Muscle of leg (tissue), 11 donors: ENCODE data around the gene TMEM119. TPM values are rescaled to one million over a fixed set of nuclear protein-coding genes. Genes with fewer than 3 reads are reported as not detected.
"Not testable (repeated sequence)": the region's sequence is repeated elsewhere in the genome, so short reads cannot be mapped to it uniquely, and the experiment has no call there.

Experiments used
- DNase-seq: peaks from one replicate; pipeline ENCODE4 v3.0.0; 2013
- H3K27ac ChIP-seq: one replicate; pipeline ENCODE4 v1.5.1; 2013; ENCODE audit warnings: mild to moderate bottlenecking, low read length, control low read depth
- H3K27me3 ChIP-seq: one replicate; pipeline ENCODE4 v1.6.1; 2013; ENCODE audit warnings: low read length; ENCODE audit not compliant: control insufficient read depth, insufficient read depth
- H3K36me3 ChIP-seq: one replicate; pipeline ENCODE4 v1.6.1; 2013; ENCODE audit warnings: low read length; ENCODE audit not compliant: control insufficient read depth, insufficient read depth
- H3K4me1 ChIP-seq: one replicate; pipeline ENCODE4 v1.6.1; 2013; ENCODE audit warnings: low read length; ENCODE audit not compliant: control insufficient read depth, insufficient read depth
- H3K4me3 ChIP-seq: one replicate; pipeline ENCODE4 v1.5.1; 2013; ENCODE audit warnings: low read length, control low read depth
- H3K9me3 ChIP-seq: replicated peaks from 2 replicates; pipeline ENCODE4 v1.6.1; 2013; ENCODE audit warnings: low read depth, low read length; ENCODE audit not compliant: control insufficient read depth
- WGBS: methylation state at CpG from one replicate; pipeline ENCODE4 v1.1.5; 2013; ENCODE audit warnings: missing lambda C conversion rate; ENCODE audit not compliant: insufficient coverage; 5-methylcytosine and 5-hydroxymethylcytosine counted together
- polyA plus RNA-seq, 8 donors: library from polyadenylated mRNA; unstranded; fragments of 120-200 nt; gene quantifications; one replicate each; pipeline versions ENCODE4 v1.2.1 to v1.2.3, GENCODE V29; 2013; ENCODE audit warnings: inconsistent platforms in 1 of 8, low replicate concordance in 1 of 8; ENCODE audit not compliant: insufficient read length in 8 of 8, insufficient read depth in 1 of 8
- total RNA-seq: library from RNA; stranded (reverse); fragments of 120-200 nt; gene quantifications from one replicate; pipeline ENCODE4 v1.2.4, GENCODE V29; 2013

Gene TMEM119
- total and polyA plus RNA-seq, 9 donors = 25.2 to 68.7 (median 43.1) TPM

- no peak overlapping the region for H3K27ac ChIP-seq
- DNase-seq = no peak
- H3K4me3 ChIP-seq = no peak overlapping the region
- no peaks in the 10 kb centered on the region for H3K27me3 ChIP-seq
- no peaks in the 10 kb centered on the region for H3K9me3 ChIP-seq
- no peaks in the 10 kb centered on the region for H3K36me3 ChIP-seq
- 97% methylated on average over 7 of the region's 8 CpGs for WGBS
- peaks cover 19% of the 10 kb centered on the region for H3K4me1 ChIP-seq
Observed at GRCh38 chr12:108623577-108623976, 25.7 kb upstream of the TMEM119 start.

DNA sequence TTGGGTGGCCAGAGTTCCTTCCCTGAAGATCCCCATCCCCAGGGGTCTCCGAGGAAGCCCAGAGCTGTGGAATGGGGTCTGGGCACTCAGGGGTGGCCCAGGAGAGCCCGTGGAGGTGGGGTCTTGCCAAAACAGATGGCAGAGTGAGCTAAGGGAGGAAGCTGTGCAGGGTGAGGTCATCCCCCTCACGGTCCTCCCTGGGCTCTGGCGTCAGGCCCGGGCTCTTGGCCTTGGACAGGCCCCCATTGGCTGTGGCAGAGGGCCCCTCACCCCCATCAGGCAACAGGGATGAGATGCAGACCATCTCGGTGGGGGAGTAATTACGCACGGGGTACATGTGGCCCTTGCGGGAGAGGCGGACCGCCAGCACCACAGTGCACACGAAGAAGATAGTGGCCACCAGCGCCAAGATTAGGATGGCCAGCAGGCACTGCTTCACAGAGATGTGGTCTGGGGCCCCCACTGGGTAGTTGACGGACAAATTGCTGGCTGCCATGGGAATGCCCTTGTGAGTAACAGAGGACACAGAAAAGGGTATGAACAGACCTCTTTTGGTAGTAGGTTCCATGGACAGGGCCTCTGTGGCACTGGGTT is 25.1 kb upstream of the TMEM119 start:
- Histone ChIP-seq H3K4me3 (no peak overlapping the region), H3K36me3 (no peaks in the 10 kb centered on the region), H3K27me3 (no peaks in the 10 kb centered on the region), H3K9me3 (no peaks in the 10 kb centered on the region), H3K27ac (peak overlapping the region; percentile 50), H3K4me1 (peaks cover 21% of the 10 kb centered on the region)
- WGBS = 81% methylated on average over 13 of the region's 14 CpGs
- no peak for DNase-seq

- H3K27ac ChIP-seq = peak overlapping the region; percentile 50
- peak; percentile 78 for DNase-seq
- peaks cover 26% of the 10 kb centered on the region for H3K4me1 ChIP-seq
Observed at GRCh38 chr12:108622421-108622820, 24.5 kb upstream of the TMEM119 start.

GRCh38 chr12:108621161-108621560 is 23.3 kb upstream of the TMEM119 start:
- peaks cover 32% of the 10 kb centered on the region for H3K4me1 ChIP-seq
- no peak overlapping the region for H3K27ac ChIP-seq
- no peaks in the 10 kb centered on the region for H3K27me3 ChIP-seq
- DNase-seq = no peak
- peaks cover under 1% of the 10 kb centered on the region for H3K9me3 ChIP-seq
- H3K36me3 ChIP-seq = no peaks in the 10 kb centered on the region
- 61% methylated on average over 3 of the region's 3 CpGs for WGBS
- H3K4me3 ChIP-seq = no peak overlapping the region

More at GRCh38 chr12:108622421-108622820, 24.5 kb upstream of the TMEM119 start:
- H3K27me3 ChIP-seq = no peaks in the 10 kb centered on the region
- no peaks in the 10 kb centered on the region for H3K36me3 ChIP-seq
- no peak overlapping the region for H3K4me3 ChIP-seq
- no peaks in the 10 kb centered on the region for H3K9me3 ChIP-seq
- 48% methylated on average over 3 of the region's 4 CpGs for WGBS

DNA sequence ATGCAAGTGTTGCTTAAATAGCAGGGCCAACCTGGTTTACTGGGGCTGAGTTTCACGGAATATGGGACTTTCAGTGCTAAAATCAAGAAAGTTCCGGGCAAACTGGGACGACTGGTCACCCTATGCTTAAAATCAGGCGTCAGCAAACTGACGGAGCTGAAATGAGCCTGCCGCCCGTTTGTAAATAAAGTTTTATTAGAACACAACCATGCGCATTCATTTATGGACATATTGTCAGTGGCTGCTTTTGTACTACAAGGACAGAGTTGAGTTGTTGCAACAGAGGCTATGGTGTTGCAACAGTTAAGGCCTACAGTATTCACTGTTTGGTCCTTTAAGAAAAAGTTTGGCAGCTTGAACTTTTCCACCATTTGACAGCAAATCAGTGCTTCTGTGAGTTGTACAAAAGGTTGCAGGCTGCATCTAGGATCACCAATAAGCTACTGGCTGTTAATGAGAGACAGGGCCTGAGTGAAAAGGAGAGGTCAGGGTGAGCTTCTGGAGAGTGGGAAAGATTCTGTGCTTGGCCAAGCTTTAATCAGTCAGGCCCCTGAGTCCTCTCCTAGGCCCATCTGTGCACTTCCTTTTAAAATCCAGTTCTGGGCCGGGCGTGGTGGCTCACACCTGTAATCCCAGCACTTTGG is 22.5 kb upstream of the TMEM119 start:
- Histone ChIP-seq H3K4me1 (peaks cover 32% of the 10 kb centered on the region), H3K36me3 (no peaks in the 10 kb centered on the region), H3K27me3 (no peaks in the 10 kb centered on the region), H3K4me3 (no peak overlapping the region), H3K9me3 (peaks cover 4% of the 10 kb centered on the region), H3K27ac (no peak overlapping the region)
- DNase-seq = no peak
- WGBS = 89% methylated on average over 9 of the region's 10 CpGs

GRCh38 chr12:108619369-108620160 is 21.7 kb upstream of the TMEM119 start:
- Histone ChIP-seq H3K27me3 (no peaks in the 10 kb centered on the region), H3K36me3 (no peaks in the 10 kb centered on the region), H3K9me3 (peaks cover 4% of the 10 kb centered on the region), H3K4me3 (no peak overlapping the region), H3K4me1 (peaks cover 32% of the 10 kb centered on the region), H3K27ac (no peak overlapping the region)
- 70% methylated on average over 7 of the region's 14 CpGs for WGBS
- DNase-seq = no peak

- H3K27ac ChIP-seq, H3K9me3 ChIP-seq, H3K4me3 ChIP-seq, DNase-seq, H3K36me3 ChIP-seq, H3K27me3 ChIP-seq: not testable (repeated sequence)
- H3K4me1 ChIP-seq = peaks cover 32% of the 10 kb centered on the region
- WGBS = no CpG with 5 or more reads among the region's 4 CpGs
Observed at GRCh38 chr12:108618953-108619274, 21.0 kb upstream of the TMEM119 start.

DNA sequence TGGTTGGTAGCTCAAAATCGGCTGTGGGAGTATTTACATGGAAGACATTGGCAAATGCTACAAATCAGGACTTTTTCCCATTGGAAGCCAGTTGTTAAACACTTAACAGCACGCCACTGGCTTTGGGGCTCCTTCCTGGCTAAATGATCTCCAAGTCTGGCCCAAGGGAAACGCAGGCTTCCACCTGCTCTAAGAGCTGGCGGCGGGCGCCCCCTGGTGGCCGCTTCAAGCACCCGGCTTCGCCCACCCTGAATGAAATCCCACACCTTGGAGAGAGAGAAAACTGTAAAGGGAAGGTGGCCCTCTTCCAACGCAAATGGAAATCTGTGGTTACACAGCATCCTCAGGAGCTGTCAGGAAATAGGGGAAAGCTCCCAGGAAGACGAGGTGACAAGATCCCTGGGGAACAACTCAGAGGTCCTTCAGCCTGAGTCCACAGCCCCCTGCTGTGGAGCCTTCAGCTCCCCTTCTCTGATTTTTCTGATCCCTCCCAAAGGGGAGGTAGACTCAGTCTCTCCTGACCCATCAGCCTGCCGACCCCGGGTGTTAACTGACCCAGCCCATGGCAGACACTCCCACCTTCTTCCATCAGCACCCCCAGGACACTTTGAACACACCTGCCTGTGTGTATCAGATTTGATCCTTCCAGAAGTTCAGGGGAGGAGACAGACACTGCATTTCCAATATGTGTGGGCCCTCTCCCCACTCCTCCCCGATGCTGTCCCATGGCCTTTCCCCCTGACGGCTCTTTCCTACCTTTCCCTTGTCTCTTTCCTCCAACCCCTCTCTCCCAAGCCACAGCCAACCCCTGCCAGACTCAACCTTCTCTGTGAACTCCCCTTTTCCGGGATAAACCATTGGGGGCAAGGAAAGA is 20.4 kb upstream of the TMEM119 start:
- WGBS = 3% methylated on average over 12 of the region's 16 CpGs
- Histone ChIP-seq H3K4me3 (no peak overlapping the region), H3K36me3 (no peaks in the 10 kb centered on the region), H3K27ac (no peak overlapping the region), H3K9me3 (peaks cover 4% of the 10 kb centered on the region), H3K4me1 (peaks cover 38% of the 10 kb centered on the region), H3K27me3 (no peaks in the 10 kb centered on the region)
- peak; percentile 91 for DNase-seq

- H3K27me3 ChIP-seq = no peaks in the 10 kb centered on the region
- peaks cover 35% of the 10 kb centered on the region for H3K4me1 ChIP-seq
- H3K27ac ChIP-seq = no peak overlapping the region
- peaks cover 4% of the 10 kb centered on the region for H3K9me3 ChIP-seq
- no peaks in the 10 kb centered on the region for H3K36me3 ChIP-seq
- DNase-seq = no peak
- no peak overlapping the region for H3K4me3 ChIP-seq
- WGBS = 77% methylated on average over 12 of the region's 14 CpGs
Observed at GRCh38 chr12:108616941-108617858, 19.3 kb upstream of the TMEM119 start.
